GM18861 (cell line): Measurements from ENCODE around the gene DIS3L2.
"Not testable (repeated sequence)": the region's sequence is repeated elsewhere in the genome, so short reads cannot be mapped to it uniquely, and the experiment has no call there.

ENCODE experiments used
- ATAC-seq: cut with Tn5 transposase; IDR thresholded peaks from one replicate; pipeline ENCODE4 v1.9.1; 2021; ENCODE audit not compliant: unreplicated experiment

DIS3L2 gene

DNA sequence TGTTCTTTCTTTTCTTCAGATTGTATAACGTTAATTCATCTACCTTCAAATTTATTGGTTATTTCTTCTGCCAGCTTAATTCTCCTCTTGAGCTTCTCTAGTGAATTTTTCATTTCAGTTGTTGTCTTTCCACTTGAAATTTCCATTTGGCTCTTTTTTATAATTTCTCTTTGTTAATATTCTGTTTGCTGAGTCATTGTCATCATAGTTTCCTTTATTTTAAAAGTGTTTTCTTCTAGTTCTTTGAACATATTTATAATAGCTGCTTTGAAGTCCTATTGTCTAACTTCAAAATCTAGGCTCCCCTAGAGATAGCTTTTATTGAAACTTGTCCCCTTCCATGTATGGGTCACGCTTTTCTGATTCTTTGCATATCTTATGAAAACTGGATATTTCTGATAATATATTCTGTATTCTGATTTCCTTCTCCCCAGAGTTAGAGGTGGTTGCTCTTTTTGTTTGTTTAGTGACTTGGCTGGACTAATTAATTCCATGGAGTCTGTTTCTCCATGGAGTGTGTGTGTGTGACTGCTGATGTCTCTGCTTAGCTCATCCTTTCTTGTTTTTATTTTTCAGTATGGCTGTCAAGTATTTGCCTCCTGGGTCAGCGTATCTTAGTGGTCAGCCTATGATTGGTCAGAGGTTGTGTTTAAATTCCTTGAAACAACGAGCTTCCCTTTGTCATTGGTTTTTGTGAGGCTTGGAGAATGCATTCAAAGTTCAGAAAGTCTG lies 47.6 kb downstream of the DIS3L2 start:
- no peak for ATAC-seq

DNA sequence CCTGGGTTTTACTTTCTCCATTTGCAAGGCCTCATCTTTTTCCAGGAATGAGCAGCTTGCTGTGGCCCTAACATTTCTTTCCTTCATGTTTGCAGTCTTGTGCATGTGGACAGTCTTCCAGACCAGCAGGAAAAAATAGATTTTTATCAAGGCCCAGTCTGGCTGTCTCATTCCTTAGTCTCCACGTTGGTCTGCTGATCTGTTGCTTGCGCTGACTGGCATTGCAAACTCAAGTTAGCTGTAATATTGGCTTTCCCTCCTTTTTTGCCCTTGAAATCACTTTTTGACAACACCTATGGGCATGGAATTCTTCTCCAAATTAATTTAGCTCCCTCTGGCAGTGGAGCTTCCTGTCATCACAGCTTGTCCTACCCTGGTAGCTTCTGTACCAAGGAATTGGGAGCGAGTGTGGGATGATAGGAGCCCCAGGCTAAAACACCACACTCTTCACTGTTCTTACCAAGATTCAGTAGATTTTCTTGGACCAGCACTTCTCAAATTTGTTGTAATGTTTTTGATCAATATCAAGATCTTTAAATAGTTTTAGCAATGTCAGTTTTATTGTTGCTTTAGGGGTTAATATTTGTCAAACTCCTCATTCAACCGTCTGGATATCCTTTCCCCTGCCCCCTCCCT lies 48.2 kb downstream of the DIS3L2 start:
- no peak for ATAC-seq

DNA sequence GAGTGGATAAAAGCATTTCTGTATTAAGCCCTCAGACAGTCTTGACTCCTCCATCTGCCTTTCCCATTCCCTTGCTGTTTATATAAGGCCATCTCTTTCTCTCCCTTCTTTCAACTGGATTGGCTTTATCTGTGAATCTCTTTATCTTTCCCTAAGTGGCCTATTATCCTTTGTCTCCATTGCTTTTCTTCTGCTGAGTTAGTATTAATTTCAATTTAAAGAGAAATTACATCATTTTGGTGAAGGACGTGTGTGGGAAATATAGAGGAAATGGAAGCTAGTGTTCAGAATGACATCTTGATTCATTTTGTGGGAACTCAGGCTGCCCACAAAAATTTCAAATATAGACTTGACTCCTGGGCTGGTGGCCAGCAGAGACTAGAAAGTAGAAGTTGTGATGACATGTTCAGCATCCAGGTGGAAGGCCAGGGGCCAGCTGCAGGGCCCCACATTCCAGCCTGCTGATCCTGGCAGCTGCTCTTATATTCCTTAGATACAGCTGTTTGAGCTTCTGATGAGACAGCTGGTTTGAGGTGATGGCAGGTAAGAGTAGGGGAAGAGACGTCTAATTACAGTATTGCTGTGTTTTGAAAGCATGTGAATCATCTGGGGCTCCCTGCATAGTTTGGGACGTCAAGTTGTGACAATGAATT lies 52.3 kb downstream of the DIS3L2 start:
- ATAC-seq = no peak

DNA sequence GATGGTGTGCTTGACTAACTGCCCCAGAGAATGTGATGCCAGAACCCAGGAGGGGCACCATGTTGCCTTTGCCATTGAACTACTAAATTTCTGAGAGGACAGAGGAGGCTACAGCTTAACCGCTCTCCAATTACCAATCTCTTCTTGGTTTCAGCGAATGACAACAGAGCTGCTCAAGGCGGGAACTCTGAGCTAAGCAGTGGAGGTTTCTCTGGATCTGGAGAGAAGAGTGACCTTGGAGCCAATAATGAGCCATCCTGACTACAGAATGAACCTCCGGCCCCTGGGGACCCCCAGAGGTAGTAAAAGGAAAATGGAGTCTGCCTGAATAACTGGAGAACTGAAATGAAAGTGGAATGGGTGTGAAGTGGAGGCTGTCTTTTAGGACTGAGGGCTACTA lies 53.2 kb downstream of the DIS3L2 start:
- ATAC-seq = no peak

DNA sequence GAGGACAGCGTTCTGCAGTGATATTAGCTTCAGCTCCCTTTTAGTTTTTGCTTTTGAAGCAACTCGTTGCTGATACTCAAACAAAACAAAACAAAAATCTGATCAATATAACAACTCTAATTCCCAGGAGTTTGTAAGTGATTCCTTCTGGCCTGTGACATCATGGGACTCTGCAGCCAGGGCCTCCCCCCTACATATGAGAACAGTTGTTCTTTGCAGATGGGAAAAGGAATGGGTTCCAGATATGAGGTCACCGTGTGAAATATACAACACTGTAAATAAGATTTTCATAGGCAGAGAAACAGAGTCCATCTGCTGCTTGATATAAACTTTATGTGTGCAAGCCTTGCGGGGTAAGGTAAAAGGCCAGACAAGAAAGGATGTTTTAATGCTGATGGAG lies 56.7 kb downstream of the DIS3L2 start:
- no peak for ATAC-seq

DNA sequence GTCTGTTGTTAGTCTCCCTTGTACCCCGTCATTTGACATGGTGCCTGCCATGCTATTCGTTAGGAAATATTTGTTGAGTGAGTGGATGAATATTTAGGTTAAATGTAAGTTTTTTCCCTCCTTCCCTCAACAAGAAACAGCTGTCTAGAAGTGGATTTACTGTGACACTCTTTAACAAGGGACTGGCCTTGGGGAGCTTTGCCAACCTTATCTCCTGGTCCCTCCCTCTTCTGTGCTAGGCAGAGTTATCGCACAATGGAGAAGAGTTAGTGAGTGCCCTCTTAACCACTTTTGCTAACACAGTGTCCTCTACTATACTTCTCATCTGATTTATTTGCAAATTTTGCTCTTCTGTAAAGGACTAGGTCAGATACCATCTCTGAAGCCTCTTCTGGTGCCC lies 61.2 kb downstream of the DIS3L2 start:
- ATAC-seq = no peak

DNA sequence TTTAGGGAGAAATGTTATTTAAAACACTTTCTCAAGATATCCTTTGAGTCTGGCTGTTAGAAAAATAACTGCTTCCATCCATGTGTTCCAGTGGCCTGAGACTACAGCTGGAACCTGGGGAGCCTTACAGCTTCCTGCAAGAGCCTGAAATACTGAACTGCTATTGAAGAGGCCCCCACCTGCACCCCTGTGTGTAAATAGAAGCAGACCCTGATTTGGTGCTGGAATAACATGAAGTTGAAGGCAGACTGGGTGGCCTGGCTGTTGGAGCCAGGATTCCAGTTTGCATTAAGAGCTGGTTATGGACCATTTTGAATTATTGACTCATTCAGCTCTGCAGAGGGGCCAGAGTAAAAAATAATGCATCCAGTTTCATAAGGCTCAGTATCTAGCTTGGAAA lies 61.9 kb downstream of the DIS3L2 start:
- no peak for ATAC-seq

DNA sequence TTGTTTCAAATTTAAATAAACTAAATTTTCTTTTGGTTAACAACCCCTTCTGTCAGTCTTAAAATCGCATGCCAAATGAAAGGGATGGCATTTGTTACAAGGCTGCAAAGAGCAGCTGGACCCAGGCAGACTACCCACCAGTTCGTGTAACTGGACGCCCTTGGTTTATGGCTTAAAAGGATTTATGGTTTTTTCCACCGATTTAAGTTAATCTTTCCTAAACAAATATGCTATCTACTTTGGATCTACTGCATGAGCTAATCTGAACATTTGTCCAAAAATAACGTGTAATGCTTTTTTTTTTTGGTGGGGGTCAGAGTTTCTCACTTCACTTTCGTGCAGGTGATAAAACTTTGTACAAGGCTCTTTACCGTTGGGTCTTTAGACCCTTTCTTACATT lies 62.9 kb downstream of the DIS3L2 start:
- no peak for ATAC-seq

DNA sequence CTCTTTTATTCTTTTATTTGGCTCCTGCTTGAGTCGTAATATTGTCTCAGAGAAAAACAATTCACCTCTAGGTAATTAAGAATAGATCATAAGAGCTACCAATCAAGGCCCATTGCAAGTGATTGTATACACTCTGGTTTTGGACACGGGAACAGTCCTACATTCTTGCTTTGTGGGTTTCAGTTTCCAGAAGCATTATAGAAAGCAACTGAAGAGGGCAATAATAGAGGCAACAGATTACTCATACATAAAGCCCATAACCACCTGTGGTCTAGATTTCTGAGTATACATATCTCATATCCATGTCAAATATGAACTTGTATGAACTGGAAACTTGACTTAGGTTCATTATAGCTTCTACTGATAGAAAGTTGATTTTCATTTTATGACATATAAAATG lies 65.4 kb downstream of the DIS3L2 start:
- peak; percentile 96 for ATAC-seq

DNA sequence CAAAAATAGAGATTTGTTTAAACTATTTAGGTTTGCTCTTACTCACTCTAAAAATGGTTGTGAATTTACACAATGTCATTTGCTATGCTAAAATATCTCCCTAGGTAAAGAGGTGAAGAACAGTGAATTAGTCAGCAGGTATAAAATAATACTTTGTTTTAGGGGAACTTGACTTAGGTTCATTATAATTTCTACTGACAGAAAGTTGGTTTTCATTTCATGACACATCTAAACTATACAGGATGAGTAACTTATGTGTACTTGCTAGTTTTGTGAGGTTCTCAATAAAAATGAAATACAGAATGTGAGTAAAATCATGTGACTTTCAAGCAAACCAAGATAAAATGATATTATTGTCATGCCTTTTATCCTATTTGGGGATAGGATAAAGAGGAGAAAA lies 66.0 kb downstream of the DIS3L2 start:
- no peak for ATAC-seq

DNA sequence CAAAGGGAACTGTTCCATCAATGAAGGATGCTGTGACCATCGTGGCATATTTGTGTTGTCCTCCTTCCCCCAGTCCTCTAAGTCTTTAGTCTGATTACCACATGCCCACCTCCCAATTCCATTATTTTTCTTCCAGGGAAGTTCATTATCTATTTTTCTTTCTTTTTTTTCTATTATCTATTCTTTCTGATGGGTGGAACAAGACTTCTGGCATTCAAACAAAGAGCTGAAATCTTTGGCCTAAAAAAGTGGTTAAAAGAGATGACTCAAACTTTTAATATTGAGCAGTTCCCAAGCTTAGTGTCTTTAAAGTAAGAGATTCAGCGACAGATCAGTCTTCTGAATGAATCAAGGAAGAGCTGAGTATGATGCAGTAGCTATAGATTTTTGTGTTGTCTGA lies 66.6 kb downstream of the DIS3L2 start:
- ATAC-seq = no peak

DNA sequence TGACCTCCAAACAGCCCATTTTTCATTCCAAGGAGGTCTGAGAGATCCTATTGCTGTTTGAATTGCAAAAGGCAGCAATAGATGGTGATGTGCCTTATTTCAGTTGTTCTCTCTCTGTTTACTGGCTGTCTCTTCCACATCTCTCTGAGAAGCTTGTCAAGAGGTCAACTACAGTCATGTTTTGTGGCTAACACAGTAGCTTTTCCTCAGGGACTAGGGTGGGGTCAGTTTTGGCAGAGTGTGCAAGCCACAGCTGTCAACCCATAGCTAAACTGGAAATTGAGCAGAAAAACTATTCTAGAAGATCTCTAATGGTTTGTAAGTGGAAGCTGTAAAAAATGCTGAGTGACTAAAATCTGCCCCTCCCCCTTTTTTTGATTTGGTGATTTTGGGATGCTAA lies 67.1 kb downstream of the DIS3L2 start:
- ATAC-seq = no peak

DNA sequence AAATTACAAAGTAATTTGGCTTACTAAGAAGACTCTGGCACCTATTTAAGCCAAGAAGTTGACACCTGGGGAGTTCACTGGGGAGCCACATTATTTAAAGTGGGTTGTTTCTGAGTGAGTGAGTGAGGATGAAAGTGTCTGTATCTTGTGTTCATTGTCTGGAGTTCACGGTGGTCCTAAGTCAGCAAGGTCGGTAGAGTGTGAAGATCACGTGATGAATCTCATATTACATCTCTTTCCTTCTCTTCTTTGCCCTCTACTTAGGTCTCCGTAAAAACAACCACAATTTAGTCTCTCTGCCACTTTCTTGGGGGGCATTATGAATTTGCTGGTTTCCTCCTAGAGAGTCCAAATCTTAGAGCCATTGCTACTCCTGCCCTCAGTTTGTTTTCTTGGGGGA lies 67.8 kb downstream of the DIS3L2 start:
- ATAC-seq = no peak

DNA sequence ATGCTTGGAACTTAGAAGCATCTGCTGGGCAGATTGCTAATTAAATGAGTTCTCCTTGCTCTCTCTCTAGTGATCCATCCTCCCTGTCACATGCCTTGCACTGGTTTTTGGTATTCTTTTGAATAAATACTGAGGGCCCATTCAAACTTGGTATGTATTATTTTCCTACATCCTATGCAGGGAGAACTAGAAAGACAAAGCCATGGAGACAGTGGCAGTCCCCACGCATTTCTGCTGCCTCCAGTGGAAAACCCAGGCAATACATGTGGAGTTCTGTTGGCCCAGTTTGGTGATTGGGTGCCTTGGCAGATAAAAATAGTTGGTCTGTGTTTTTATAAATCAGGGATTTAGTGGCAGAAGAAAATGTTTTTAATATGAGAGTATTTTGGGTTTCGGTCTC lies 68.7 kb downstream of the DIS3L2 start:
- no peak for ATAC-seq

DNA sequence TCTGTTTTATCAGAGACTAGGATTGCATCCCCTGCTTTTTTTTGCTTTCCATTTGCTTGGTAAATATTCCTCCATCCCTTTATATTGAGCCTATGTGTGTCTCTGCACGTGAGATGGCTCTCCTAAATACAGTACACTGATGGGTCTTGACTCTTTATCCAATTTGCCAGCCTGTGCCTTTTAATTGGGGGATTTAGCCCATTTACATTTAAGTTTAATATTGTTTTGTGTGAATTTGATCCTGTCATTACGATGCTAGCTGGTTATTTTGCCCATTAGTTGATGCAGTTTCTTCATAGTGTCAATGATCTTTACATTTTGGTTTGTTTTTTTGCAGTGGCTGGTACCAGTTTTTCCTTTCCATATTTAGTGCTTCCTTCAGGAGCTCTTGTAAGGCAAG lies 73.8 kb downstream of the DIS3L2 start:
- not testable (repeated sequence) for ATAC-seq

DNA sequence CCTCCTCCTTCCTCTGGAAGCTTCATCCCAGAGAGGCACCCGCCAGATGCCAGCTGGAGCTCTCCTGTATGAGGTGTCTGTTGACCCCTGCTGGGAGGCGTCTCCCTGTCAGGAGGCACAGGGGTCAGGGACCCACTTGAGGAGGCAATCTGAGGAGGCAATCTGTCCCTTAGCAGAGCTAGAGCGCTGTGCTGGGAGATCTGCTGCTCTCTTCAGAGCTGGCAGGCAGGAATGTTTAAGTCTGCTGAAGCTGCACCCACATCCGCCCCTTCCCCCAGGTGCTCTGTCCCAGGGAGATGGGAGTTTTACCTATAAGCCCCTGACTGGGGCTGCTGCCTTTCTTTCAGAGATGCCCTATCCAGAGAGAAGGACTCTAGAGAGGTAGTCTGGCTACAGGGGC lies 75.4 kb downstream of the DIS3L2 start:
- not testable (repeated sequence) for ATAC-seq

DNA sequence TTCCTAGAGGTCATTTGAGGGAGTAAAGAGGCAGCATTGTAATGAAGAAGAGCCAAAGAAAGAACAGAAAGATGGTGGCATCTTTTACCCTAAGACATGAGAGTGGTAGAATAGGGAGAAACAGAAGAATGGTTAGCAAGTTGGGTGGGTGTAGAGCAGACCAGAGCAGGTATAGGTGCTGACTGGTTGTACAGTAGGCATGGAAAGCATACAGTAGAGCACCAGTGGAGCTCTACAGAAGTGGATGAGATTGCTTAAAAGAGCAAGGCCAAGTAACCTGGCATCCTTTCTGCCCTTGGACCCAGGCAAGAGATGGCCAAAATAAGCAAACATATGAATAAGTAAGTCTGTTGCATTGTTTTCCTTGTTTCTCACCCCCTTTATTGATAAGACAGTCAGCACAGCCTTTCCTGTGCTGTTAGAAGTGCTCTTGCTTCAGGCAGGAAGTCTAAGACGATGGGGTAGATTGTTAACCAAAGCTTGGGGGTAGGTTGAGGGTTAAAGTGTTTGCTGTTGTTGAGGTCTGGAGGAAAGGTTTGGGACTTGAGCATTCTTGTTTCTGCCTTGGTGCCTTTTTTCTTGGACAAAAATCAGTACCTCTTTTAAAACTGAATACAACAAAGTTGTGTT lies 76.9 kb downstream of the DIS3L2 start:
- no peak for ATAC-seq

DNA sequence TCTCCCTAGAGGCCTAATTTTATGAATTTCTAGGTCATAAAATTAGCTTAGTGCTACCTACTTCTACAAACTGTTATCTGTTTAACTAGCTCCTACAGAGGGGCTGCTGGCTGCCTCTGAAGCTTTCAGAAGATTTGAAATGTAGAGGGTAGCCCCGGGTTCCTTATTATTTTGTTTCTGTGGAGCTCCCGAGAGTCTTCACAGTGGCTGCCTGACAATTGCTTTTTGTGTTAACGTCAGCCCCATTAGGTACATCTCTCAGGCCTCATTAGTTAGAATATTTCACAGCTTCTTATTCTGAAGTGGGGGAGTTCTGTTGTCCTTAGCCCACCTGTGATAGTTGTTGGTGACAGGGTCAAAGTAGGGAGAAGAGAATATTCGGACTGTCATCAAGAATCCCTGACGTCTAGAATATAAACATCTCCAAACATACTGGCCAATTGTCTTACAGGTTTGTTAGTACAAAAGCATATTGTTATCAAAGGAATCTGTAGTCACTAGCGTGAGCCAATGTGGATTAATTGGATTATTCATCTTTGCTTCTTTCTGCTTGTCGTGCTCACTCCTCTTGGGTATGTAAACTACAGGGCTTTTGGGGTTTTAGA lies 77.5 kb downstream of the DIS3L2 start:
- no peak for ATAC-seq

DNA sequence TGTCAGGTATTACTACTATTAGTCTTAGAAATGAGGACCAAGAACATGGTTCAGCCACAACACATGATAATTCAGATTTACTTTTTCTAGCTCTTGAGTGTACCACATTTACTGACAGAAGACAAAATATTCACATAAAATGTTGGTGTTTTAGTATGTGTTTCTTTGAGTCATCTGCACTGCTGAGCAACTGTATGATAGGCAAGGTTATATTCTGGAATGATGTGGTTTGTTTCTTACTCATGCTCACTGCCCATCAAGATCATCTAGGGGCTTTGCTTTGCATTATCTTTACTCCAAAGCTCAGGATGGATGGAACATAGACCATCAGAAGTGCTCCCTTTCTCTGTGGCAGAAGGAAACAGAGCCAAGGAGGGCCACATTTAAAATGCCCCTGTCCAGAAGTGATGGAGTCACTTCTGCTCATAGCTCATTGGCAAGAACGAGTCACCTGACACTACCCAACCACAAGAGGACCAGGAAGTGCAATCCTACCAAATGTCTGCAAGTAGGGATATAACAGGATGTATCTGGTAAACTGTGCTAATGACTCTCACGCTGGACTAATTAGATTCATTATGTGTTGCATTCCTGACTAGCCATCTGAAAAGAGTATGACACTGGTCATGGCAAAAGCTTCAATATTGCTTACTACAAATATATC lies 81.5 kb downstream of the DIS3L2 start:
- ATAC-seq = no peak

DNA sequence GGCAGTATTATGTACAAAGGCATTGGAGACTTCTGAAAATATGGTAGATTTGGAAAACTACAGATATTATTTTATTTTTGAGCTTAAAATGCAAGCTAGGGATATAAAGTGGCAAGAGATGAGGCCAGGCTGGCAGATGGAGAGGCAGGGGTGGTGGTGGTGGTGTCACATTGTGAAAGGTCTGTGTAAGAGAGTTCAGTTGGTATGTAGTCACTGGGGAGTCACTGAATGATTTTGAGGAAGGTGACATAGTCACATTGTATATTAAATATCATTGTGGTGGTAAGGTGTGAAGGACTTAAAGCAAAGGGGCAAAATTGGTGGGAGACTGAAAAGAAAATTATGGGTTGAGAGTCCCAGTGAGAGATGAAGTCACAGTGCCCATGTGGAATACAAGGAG lies 82.5 kb downstream of the DIS3L2 start:
- no peak for ATAC-seq

DNA sequence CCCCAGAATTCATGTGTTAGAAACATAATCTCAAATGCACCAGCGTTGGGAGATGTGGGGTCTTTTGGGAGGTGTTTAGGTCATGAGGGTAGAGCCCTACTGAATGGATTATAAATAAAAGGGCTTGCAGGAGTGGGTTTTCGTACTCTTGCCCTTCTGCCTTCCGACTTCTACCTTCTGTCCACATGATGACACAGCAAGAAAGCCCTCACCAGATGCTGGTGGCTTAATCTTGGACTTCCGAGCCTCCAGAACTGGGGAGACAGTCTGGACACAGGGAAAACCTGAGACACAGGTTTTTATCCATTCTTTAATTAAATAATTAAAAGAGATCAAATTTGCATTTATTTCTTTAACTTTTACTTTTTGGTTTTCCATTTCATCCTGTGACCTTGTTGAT lies 87.8 kb downstream of the DIS3L2 start:
- ATAC-seq = no peak
